ENCODE results near the gene LMX1B. TPM values are rescaled to one million over a fixed set of nuclear protein-coding genes. Genes with fewer than 3 reads are reported as not detected.

The LMX1B gene
- total RNA-seq, 1 donor from 2014 or later, result not detected

- no peak for DNase-seq
Measured at GRCh38 chr9:126617823-126618165, 4.1 kb downstream of the LMX1B start.

- no peak for DNase-seq
Measured at GRCh38 chr9:126618190-126618584, 4.5 kb downstream of the LMX1B start.

DNA sequence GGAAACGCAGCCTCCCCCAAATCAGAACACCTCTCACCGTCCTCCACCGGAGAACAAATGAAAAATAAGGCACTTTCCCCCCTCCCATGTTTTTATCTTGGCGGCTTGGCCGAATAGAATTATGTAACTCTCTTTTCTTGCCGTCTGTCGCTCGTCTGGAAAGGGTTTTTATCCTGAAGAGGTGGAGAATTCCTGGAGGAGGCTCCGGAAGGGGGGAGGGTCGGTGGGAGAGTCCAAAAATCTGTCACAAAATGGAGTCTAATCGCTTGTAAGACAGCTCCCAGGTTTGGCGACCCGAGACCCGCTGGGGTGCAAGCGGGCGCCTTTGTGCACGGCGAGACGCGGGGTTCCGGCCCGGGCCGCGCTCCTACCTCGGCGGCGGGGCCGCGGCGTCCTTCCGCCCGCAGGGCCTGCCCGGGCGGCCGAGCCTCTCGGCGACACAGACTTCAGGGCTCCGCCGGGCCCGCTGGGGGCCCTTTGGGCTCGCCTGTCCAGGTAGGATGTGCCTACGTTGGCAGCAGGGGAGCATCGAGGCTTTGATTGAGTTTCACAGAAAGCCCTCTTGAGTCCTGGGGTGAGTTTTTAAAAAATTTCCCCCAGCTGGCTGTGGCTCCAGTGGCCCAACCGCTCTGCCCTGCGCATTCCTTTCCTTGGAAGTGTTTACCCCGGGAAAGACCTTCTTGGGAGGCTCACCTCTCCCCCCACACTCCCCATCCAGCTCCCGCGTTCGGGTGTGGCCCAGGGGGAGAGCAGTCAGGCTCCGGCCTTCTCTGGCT is 5.0 kb downstream of the LMX1B start:
- no peak for DNase-seq

DNA sequence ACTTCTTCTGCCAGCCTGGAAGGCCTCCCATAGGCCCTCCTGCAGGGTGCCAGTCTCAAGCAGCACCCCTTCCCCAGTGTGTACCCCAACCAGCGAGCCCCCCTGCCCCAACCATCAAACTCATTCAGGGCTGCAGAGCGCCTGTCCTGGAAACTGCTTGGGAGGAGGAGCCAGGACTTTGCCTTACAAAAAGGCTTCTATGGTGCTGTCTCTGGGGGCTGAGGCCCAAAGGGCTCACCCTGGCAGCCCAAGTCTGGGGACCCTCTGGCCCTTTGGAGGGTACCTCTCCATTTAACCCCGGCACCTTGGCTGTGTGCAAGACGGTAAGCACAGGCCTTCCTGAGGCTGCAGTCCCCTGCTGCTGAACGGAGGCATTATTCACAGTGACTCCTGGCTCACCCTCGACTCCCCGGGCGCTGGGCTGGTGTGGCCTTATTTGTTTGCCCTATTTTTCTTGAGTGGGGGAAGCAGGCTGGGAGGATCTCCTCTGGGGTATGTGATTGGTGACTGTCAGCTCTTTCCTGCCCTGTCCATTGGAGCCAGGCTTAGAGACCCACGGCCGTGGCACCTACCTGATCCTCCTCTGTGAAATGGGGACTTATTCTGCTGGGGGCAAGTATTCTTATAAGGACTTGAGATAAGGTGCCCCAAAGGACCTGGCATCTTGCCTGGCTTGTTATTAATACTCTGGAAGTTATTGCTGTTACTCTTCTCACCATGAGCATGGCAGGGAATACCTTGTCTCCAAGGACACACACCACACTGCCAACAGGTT is 5.8 kb downstream of the LMX1B start:
- no peak for DNase-seq

DNA sequence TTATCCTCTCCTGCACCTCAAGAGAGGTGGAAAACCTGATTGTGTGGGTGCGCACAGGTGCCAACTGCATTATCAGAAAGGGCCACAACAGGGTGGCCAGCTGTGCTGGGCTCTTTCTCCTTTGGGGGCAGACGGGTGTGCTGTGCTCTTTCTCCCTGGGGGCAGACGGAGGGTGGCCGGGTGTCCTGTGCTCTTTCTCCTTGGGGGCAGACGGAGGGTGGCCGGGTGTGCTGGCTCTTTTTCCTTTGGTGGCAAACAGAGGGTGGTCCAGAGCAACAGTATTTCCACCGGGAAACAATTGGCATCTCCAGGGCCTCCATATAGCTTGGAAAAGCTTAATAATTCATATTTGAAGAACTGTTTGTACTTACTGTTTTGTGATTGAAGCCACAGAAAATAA is 6.8 kb downstream of the LMX1B start:
- no peak for DNase-seq

DNA sequence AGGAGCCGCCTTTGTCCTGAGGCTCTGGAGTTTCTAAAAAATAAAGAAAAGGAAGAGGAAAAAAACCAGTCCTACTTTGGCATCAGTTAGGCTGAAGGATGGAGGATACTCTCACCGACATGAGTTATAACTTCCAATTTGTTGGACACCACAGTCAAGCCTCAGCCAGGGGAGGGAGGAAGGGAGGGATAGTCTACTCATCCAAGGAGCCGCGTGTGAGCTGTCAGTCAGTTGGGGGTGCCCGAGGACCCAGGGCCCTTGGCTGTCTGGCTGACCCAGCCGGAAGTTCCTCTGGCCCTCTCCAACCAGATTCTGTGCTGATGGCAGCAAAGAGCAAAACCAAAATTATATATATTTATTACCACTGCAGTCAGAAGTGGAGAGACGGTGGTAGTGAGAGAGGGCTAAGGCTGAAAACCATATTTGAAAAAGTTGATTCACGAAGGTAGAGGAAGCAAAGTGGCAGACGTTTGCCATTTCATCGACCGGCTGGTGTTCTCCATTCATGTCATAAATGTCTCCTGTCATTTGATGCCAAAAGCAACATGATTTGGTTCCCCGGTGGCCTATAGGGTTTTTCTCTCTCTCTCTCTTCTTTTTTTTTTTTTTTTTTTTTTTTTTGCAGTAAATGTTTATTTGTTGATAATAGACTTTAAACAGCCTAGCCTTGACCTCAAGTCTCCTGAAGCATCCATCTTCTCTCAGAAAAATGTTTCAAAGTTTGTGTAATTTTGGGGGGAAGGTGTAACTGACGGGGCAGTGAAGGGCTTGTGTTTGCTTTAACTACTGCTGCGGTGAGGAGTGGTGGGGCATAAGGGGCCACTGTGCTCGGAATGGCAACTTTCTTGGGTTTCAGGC is 7.6 kb downstream of the LMX1B start:
- DNase-seq, result no peak

DNA sequence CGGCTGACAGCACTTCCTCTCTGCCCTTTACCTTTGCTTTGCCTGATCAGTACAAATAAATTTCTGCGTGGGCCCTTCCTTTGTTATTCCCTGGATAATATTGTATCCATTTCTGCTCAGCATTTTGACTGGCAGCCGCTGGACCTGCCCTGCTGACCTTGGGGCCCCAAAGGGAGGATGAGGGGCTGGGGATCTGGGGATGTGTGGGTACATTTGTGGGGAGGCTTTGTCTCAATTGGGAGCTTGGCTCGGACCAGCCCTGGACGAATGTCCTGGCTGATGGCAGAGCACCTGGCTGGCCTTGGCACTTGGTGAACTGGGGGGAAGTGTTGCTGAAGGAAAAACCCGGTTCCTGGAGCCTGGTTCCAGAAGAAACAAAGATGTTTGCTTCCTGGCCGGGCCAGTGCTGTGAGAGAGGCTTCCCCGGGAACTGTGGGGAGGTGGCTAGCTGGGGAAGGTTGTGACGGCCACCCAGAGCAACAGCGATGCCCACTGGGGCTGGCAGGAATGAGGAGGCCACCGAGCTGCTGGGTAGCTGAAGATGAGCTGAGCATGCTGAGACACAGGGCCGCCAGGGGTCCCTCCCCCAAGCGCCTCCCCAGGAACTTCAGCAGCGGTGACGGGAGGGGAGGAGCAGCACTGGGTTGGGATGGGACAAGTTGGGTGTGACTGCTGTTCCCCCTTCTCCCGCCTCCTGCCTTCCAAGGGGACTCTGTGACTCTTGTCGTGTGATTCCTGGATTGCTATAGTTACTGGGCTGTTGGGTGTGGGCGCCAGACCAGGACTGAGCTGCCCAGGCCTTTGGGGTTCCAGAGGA is 8.4 kb downstream of the LMX1B start:
- no peak for DNase-seq

DNA sequence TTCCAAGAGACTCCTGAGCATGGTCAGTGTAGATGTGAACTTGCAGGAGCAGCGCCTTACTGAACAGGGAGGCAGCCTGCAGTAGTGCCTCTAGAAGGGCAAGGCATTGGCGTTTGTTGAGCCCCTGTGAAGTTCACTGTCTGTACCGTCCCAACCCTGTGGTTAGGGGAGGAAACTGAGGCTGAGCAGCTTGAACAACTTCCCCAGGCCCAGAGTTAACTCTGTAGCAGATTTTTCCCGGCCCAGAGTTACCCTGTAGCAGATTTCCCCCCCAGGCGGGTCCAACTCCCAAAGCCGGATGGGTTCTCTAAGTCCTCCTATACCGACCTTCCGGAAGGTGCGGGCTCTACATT is 9.6 kb downstream of the LMX1B start:
- DNase-seq, result no peak

DNA sequence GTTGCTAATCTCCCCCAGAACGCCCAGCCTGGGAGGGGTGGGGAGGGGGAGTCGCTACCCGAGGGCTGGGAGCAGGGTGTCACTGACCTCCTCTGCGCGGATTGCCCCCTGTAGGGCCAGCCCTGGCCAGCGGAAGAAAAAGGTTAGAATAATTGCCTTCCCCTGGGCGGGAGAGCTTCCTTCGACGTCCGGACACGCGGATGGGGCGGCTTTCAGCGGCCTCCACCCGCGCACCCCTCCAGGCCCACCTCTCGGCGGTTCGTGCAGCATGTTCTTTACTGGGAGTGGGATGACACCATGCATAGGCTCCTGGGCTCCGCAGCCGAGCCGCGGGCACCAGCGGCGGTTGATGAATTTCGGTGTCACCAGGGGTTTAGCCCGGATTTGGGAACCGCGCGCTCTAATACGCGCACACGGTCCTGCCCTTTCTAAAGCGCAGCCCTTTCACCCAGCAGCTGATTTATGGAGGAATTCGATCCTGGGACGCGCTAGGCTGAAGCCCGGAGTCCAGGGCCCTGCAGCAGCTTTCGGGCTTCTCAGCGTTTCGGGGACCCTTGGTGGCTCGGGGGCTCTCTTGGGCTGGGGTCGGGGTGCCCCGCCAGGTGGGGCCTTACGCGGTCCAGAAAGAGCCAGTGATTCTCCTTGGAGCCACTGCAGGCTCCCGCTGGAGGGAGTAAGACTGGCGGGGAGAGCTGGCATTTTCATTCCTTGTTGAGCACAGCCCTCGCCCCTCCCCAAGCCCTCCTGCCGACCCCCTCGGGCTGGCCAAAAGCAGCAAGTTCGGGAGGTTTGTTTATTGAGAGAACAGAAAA is 10.1 kb downstream of the LMX1B start:
- no peak for DNase-seq

GRCh38 chr9:126624479-126624826 is 10.7 kb downstream of the LMX1B start:
- no peak for DNase-seq

- no peak for DNase-seq
Measured at GRCh38 chr9:126624912-126625311, 11.2 kb downstream of the LMX1B start.

- no peak for DNase-seq
Measured at GRCh38 chr9:126625329-126626126, 11.8 kb downstream of the LMX1B start.

- peak; percentile 23 for DNase-seq
Measured at GRCh38 chr9:126626127-126626925, 12.6 kb downstream of the LMX1B start.

DNA sequence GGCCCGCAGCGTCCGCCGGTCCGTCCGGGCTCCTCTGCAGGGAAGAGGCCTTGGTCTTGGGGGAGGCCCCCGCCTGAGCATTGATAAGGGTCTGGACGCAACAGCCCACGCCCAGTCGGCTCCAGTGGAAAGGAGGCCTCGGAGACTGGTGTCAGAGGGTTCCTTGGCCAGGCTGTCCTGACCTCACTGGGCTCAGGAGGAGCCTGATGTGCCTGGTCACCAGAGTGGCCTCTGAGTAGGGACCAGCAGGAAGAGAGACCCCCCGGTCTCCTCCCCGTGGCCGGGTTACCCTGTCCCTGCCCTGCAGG is 13.2 kb downstream of the LMX1B start:
- DNase-seq, result no peak

DNA sequence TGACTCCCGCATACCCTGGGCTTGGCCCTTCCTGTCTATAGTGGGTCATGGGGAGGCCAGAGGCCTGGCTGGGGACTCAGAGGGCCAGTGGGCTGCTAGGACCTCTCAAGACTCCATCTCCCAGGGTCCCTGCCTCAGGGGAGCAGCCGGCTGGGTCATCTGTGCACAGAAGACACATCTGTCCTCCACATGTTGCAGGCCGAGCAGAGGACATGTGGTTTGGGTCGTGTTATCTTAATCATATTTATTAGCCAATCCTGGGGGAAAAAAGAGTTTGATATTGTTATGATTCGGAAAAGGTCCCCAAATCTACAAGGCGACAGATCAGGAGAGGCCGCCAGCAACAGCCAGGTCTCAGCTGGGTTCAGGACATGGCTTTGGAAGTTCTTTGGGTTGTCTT is 14.4 kb downstream of the LMX1B start:
- no peak for DNase-seq

DNA sequence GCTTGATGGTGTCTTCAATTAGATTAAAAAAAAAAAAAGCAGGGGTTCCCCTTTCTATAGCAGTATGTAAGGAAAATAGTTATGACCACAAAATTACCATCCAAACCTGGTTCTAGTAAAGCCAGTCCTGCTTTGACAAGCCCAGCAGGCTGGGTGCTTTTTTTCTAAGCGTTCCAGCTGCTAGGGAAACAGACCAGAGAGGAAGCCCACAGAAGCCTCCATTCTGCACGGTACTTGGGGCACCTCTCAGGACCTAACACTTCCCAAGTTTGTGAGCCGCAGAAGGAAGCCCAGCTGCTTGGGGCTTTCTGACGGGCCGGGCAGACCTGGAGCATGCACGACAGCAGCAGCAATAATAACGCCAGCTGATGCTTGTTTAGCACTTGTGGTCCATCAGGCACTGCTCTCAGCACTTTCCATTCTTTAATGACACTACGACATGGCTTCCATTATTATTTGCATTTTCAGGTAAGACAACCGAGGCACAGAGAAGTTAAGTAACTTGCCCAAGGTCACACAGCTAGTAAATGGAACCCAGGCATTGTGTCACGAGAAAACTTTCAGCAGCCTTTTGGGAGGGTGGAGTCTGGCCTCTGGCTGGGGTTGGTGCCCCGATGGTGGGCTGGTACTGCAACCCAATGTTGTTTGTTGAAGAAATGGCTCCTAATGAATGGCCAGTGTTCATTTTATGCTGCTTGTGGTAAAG is 15.4 kb downstream of the LMX1B start:
- DNase-seq, result no peak

DNA sequence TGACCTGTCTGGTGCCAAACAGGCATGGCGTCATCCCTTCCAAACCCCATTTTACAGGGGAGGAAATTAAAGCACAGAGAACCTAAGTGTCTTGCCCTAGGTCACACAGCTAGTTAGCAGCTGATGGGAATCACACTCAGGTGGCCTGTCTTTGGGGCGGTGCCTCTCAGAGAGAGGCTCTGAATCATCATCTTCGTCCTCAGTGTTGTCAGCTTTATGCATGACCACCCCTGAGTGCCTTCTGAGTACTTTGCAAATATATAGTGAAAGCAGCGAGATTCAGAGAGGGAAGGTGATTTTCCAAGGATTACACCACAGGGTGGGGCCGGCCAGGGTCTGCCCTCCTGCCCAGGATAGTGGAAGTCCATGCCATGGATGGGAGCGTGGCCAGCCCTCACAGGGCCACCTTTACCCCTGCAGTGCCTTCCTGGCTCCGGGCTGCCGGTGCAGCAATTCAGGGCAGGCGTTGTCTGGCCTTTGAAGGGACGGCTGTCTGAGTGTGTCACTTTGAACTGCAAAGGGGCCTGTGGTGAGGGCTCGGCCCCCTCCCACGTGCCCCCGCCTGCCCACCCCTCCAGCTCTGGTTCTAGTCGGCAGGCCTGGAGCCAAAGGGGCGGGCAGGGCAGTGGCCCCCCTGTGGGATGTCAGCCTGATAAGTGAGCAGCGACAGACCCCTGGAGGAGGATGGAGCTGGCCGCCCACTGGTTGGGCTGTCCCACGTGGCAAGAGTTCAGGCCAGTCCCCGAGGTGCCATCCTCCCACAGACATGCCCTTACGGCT is 16.9 kb downstream of the LMX1B start:
- DNase-seq, result peak; percentile 30

DNA sequence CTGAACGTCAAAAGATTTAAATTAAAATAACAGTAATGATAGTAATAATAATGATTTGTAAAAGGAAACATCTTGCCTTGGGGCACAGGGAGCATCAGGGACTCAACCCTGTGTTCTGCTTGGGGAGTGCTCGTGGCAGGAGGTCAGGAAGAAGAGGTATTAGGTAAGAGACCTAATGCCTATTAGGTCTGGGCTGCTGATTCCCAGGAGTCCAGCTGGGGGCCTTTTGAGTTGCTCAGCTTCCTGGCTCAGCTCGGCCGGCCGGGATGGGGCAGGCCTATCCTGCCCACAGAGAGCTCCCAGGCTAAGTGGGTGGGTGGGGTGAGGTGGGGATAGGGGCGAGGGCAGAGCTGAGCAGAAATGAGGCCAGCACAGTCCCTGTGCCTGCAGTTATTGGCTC is 17.5 kb downstream of the LMX1B start:
- DNase-seq, result no peak

All from tongue (tissue), 2 donors.